ENCODE data around the gene AMMECR1.
"Not testable (repeated sequence)": the region's sequence is repeated elsewhere in the genome, so short reads cannot be mapped to it uniquely, and the experiment has no call there.

The AMMECR1 gene

DNA sequence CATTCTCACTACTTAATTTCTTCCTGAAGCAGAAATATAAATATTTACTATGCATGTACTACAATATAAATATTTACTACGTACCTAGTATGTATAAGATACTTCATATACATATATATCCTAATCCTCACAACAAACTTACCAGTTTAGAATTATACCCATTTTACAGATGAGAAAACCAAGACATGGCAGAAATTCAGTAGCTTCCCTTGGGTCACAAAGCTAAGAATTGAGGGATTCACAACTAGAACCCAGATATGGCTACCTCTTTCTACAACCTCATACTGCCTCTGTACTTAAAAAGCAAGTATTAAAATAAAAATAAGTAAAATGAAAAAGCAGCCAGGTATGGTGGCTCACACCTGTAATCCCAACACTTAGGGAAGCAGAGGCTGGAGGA, 65.9 kb downstream of the AMMECR1 start:
- no peak for DNase-seq

DNA sequence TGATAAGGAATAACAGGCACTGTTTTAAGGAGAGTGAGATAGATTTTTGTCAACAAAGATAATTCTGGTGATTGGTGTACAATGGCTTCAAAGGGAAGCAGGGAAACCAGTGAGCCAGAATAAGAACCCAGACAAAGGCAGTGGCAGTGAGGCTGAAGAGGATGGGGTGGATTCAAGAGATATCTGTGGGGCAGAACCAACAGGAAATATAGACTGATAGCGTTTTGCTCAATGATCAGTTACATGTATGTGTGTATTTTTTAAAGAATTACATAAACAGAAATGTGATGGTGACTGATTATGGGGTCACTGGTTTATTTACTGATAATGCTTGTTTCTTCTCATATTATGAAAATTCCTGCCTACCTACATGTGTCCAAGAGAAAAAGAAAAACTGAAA, 66.4 kb downstream of the AMMECR1 start:
- DNase-seq: no peak

DNA sequence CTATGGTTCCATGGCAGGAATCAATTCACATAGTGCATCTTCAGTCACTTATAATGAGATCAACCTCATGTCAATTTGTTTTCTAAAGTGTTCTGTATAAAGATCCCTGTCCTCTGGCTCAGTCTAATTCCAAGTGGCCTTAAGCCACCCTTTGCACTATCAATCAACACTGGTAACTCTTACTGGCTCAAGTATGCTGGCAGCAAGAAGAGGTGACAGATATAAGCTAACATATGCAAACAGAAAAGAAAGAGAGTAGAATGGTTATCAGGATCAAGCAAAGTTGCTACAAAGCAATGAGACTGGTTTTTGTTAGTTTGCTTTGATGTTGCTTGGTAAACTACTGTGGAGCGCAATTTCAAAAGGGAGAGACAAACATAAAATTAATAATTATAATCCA, 67.0 kb downstream of the AMMECR1 start:
- DNase-seq: no peak

- DNase-seq: no peak
These were observed 69.3 kb downstream of the AMMECR1 start for GRCh38 chrX:110248578-110248977.

- no peak for DNase-seq
These were observed 72.9 kb downstream of the AMMECR1 start for GRCh38 chrX:110245011-110245410.

GRCh38 chrX:110242371-110242770, 75.5 kb downstream of the AMMECR1 start:
- DNase-seq: no peak

GRCh38 chrX:110241816-110242215, 76.1 kb downstream of the AMMECR1 start:
- no peak for DNase-seq

DNA sequence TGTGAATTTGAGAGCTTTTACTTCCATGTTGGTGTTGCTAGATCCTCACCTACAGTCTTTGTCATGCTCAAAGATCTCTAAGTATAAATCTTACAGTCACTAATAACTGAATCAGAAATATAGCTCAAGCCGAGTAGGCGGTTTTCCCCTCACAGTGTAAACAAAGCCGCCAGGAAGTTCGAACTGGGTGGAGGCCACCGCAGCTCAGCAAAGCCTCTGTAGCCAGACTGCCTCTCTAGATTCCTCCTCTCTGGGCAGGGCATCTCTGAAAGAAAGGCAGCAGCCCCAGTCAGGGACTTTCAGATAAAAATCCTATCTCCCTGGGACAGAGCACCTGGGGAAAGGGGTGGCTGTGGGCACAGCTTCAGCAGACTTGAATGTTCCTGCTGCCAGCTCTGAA, 79.6 kb downstream of the AMMECR1 start:
- not testable (repeated sequence) for DNase-seq

GRCh38 chrX:110231485-110231884, 86.4 kb downstream of the AMMECR1 start:
- DNase-seq: not testable (repeated sequence)

GRCh38 chrX:110229497-110230111, 88.3 kb downstream of the AMMECR1 start:
- not testable (repeated sequence) for DNase-seq

GRCh38 chrX:110228453-110228852, 89.4 kb downstream of the AMMECR1 start:
- no peak for DNase-seq

DNA sequence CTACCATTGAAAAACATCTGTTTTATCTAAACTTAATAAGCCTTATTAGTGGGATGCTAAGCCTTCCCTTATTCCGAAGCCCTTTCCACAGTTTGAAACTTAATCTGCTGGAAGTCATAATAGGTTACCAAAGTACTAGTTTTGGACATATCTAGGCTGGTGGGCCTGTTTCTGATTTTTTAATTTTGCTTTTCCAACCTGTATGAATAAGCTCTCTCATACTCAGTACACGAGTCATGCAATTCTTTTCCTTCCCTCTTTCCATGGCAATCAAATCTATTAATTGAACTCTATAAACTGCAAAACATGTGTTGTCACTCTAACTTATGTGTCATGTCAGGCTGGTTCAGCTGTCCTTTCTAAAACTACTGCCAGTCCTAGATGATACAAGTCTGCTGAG, 91.0 kb downstream of the AMMECR1 start:
- no peak for DNase-seq

DNA sequence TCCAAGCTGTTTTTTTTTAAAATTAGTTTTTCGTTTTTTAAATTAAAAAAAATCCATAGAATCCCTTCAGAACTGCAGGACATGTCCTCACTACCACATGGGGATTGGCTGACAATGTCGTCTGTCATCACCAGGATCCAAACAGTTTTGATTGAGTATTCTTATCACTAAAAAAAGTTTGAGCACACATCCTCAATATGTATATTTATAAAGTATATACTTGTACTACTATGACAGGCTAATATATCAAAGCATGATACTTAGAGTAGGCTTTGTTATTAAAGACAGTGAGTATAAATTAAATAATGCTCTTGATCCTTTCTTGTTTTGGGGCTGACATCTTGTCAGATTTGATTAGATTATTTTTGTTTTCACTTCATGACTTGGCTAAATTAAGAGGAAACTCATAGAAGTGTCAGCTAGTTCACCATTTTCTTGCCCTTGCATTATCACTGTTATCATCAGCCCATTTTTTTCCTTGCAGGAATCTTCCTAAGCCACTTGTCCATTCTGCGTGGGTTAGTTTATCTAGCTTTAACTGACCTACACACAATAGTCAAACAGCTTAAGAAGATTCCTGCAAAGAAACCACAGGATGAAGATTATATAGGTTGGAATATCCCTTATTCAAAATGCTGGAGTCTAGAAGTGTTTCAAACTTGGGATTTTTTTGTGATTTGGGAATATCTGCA, 92.8 kb downstream of the AMMECR1 start:
- DNase-seq: no peak

GRCh38 chrX:110222497-110223257, 95.2 kb downstream of the AMMECR1 start:
- DNase-seq: no peak

GRCh38 chrX:110219920-110220319, 98.0 kb downstream of the AMMECR1 start:
- DNase-seq: no peak

DNA sequence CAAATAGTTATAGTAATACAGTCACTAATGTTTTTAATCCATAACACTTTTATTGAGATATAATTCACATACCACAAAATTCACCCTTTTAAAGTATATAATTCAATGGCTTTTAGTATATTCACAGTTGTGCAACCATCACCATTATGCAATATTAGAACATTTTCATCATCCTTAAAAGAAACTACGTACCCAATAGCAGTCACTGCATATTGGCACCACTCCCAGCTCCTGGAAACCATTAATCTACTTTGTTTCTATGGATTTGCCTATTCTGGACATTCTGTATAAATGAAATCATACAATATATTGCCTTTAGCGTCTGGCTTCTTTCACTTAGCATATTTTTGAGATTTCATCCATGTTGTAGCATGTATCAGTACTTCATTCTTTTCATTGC, 99.3 kb downstream of the AMMECR1 start:
- peak; percentile 10 to 49 for DNase-seq

- DNase-seq: no peak
These were observed 101.9 kb downstream of the AMMECR1 start for GRCh38 chrX:110216027-110216426.

DNA sequence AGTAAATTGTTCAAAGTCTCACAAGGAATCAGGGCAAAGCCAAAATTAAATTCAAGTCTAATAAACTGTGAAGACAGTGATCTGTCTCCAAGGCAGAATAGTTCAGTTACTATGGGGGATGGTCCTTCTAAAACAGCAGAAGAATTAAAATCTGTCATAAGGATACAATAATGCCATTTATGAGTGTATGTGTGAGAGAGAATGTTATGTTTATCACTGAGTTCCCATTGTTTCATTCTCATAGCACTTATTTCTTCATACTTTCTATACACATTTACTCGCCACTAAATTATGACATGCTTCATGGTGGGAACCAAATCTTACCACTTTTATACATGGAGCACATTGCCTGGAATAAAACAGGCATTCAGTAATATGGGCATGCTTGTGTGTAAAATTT, 102.5 kb downstream of the AMMECR1 start:
- no peak for DNase-seq

DNA sequence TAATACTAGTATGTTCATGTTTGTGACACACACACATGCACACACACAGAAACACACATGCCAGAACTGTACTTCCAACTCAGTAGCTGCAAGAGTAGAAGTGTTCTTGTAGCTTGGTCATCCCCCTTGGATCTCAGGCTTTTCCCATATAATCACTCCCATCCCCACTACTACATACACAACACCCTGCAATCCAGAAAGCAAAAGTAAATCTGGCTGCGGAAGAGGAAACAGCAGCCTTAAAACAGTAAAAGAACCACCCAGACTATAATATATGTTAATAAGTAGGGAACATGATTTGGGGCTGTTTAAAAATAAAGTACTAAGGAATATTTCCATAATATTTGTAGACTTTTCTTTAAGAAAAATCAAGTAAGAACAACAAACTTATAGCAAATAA, 103.2 kb downstream of the AMMECR1 start:
- no peak for DNase-seq

DNA sequence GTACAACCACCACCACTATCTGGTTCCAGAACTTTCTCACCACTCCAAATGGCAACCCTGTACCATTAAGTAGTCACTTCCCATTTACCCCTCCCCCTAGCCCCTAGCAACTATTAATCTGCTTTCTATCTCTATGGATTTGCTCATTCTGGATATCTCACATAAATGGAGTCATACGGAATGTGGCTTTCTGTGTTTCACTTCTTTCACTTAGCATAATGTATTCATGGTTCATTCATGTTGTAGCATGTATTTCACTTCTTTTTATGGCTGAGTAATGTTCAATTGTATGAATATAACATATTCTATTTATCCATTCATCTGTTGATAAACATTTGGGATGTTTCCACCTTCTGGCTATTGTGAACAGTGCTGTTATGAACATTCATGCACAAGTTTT, 104.7 kb downstream of the AMMECR1 start:
- DNase-seq: no peak

DNA sequence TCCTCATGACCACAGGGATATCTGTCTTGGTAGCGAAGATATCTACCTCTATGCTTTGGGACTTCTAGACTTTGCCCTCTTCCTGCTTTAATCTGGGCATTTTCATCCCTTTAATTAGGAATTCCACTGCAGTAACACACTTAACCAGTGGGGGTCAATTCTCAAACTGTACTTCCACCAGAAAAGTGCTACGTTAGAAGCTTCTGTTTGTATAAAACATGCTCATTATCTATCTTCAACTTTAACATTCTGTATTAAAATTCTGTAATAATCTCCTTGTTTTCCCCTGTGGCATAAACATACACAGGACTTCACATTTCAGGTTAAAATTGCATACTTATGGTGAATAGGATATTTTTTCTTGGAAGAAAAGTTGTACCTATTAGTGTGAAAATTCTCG, 105.6 kb downstream of the AMMECR1 start:
- no peak for DNase-seq

DNA sequence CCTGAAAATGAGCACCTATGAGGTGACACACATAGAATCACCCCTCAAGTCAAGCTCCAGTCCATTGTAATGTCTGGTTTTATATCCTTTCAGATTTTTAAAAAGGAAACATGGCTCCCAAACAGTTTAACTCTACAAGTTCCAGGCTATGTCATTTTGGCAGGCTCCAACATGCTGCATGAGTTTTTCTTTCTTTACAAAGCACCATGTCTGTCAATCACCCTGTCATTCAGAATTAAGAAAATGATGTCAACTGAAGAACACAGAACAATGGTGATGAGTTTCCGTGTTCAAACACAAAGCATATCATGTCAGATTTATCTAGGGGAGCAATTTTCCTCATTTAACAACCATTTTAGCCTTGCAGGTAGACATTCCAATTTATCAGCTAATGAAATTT, 106.5 kb downstream of the AMMECR1 start:
- no peak for DNase-seq

DNA sequence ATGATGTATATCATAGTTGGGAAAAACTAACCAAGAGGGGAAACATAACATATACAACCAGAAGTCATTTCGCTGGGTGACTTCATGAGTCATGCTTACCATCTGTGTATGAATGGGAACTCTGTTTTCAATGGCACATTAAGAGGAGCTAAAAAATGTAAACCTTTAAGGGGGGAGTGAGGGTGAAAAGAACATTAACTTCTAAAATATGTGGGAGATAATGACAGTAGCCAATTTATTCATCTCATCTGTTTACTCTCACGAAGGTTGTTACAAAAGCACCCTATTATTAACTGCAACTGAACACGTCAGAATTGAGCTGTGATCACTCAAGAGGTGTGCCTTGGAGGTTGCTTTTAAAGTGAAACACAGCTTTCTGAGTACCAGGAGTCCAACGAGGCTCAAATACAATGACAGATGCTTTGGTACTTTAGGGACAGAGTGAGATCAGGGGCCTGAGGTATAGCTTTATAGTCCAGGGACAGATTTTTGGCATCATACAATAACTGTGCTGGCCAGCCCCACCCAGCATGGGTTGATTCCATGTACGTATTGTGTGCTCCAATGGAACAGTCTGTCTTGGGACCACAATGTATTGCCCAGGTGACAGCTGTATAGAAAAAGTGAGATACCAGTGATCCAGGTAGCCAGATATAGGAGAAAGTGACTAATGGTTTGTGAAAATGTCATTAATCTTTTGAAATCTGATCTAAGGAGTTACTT, 107.3 kb downstream of the AMMECR1 start:
- DNase-seq: no peak

Measured in inflammatory macrophage treated with lipopolysaccharide for 1 hour (primary cell).